Peyer's patch (tissue), 4 donors: Measurements from ENCODE around the gene AMIGO1.

ENCODE experiments used
- POLR2A ChIP-seq, 2 donors: fragments of 450-650 bp; IDR thresholded peaks; one replicate each; pipeline ENCODE4 v1.5.1; 2017; ENCODE audit warnings: antibody characterized with exemption in 2 of 2, mild to moderate bottlenecking in 2 of 2, moderate library complexity in 2 of 2
- TF ChIP-seq, protein P1 (sequence below), 6 experiments: fragments of 450-650 bp in 4 of 6; fragments of 200-600 bp in 2 of 6; sonication (generic) in 1 of 6; IDR thresholded peaks; one replicate each; pipeline ENCODE4 v1.5.1; 2017 to 2019; ENCODE audit warnings: antibody characterized with exemption in 6 of 6, mild to moderate bottlenecking in 3 of 6, moderate library complexity in 1 of 6

DNA sequence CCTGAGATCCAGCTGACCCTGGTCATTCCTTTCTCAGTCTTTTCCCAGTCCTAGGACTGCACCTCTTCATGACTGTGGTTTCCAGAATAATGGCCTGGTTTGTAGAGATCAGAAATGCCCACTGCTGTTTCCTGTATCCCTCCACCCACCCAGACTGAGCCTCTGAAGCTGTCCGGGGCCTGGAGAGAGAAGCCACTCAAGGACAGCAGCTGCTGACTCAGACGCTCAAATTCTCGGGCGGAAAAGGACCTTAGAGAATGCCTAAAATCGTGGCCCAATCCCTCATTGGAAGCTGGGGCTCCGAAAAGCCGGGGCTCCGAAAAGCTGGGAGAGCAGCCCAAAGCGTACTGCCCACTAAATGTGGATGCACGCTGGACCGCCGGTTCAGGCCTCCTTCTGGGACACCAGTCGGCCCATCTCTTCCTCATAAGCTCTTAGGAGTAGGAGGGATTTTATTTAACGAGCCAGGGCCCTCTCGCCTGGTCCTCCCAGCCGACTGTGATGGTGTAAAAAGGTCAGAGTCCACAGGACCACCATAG is 22.4 kb upstream of the AMIGO1 start:
- TF ChIP-seq POLR2A (IDR thresholded peaks at IDR 0.05), result no peak
- TF ChIP-seq, protein P1, sequence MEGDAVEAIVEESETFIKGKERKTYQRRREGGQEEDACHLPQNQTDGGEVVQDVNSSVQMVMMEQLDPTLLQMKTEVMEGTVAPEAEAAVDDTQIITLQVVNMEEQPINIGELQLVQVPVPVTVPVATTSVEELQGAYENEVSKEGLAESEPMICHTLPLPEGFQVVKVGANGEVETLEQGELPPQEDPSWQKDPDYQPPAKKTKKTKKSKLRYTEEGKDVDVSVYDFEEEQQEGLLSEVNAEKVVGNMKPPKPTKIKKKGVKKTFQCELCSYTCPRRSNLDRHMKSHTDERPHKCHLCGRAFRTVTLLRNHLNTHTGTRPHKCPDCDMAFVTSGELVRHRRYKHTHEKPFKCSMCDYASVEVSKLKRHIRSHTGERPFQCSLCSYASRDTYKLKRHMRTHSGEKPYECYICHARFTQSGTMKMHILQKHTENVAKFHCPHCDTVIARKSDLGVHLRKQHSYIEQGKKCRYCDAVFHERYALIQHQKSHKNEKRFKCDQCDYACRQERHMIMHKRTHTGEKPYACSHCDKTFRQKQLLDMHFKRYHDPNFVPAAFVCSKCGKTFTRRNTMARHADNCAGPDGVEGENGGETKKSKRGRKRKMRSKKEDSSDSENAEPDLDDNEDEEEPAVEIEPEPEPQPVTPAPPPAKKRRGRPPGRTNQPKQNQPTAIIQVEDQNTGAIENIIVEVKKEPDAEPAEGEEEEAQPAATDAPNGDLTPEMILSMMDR (IDR thresholded peaks at IDR 0.05), result no peak
